Fibroblast of skin of left quadriceps (primary cell): ENCODE measurements around the gene RBL1.

ENCODE experiments used
- DNase-seq, 2 experiments: peaks; one replicate each; pipeline ENCODE4 v3.0.0-alpha.2; 2013; ENCODE audit warnings: low read depth in 2 of 2

Gene RBL1

DNA sequence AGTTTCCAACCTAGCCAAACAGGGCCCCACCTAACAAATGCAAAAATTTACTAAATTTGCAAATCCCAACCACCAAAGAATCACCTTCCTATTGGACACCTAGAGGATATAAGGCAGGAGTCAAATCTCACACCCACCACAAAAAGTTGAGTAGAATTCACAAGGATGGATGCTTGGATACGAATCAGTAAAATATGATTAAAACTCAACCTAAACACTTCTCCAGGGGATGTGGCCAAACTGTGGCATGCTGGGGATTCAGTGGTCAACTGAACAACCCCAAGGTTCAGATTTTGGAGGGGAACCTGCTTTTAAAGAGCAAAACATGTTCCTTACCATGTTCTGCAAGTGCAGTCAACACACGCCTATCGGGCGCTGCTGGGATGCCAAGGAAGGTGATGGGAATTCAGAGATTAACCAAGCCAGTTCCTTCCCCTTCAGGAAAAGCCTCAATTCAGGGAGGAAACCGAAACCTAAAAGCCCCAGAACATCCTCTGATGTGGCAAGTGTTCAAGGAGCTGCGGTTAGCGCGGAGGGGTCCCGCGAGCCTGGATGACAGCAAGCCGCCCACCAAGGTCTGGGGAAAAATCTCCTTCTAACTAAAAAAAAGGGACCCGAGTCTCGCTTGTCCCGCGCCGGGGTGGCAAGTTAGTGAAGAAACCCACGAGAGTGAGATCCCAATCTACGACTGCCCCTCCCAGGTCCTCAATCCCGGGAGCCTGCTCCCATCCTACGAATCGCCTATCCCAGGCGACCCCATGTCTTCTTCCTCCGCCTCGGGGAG, 145.2 kb downstream of the RBL1 start:
- DNase-seq = no peak
